GM12892 (cell line): ENCODE measurements around the gene TMEM260.

ENCODE experiments used
- POLR2A ChIP-seq: IDR thresholded peaks from 2 replicates; pipeline ENCODE4 v1.6.1; 2011; ENCODE audit warnings: low read depth, low read length, control low read depth
- POLR2AphosphoS5 ChIP-seq: IDR thresholded peaks from 2 replicates; pipeline ENCODE4 v1.6.1; 2011; ENCODE audit warnings: low read depth, low read length, control low read depth
- TAF1 ChIP-seq: IDR thresholded peaks from 2 replicates; pipeline ENCODE4 v1.6.1; 2011; ENCODE audit warnings: low read depth, mild to moderate bottlenecking, control low read depth, low read length, borderline replicate concordance

GRCh38 chr14:56594428-56594827, 14.8 kb downstream of the TMEM260 start:
- no peak for TF ChIP-seq POLR2A
- TF ChIP-seq POLR2AphosphoS5, result no peak
- TF ChIP-seq TAF1, result no peak
